ENCODE results near the gene HSPA12B.

DNA sequence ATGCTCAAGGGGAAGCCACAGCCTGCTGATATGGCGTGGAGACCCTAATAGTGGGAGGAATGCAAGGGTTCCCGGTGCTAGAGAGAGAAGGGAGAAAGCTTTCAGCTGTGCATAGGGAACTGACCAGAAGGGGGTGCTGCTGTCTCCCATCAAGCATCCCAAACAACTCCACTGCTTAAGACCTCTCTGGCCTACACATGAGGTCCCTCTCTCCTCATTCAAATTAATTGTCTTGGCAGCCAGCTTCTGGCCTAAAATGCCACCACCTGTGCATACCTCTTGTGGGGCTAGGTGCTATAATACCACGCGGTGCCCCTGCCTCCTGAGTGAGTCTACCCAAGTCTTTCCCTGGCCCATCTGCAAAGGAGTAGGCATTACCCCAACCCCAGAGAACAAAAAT is 20.6 kb downstream of the HSPA12B start:
- TF ChIP-seq, protein P1, sequence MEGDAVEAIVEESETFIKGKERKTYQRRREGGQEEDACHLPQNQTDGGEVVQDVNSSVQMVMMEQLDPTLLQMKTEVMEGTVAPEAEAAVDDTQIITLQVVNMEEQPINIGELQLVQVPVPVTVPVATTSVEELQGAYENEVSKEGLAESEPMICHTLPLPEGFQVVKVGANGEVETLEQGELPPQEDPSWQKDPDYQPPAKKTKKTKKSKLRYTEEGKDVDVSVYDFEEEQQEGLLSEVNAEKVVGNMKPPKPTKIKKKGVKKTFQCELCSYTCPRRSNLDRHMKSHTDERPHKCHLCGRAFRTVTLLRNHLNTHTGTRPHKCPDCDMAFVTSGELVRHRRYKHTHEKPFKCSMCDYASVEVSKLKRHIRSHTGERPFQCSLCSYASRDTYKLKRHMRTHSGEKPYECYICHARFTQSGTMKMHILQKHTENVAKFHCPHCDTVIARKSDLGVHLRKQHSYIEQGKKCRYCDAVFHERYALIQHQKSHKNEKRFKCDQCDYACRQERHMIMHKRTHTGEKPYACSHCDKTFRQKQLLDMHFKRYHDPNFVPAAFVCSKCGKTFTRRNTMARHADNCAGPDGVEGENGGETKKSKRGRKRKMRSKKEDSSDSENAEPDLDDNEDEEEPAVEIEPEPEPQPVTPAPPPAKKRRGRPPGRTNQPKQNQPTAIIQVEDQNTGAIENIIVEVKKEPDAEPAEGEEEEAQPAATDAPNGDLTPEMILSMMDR (IDR thresholded peaks at IDR 0.05): peak; percentile 67 to 78 (median 73)
- TF ChIP-seq POLR2A (IDR thresholded peaks at IDR 0.05) (no peak), POLR2AphosphoS5 (IDR thresholded peaks at IDR 0.05) (no peak), EP300 (IDR thresholded peaks at IDR 0.05; ENCODE audit: low read depth) (no peak)
